GM18519 (cell line): ENCODE data around the gene FOXN3.
A peak's percentile ranks its signal among the peaks of the same experiment; 100 is the strongest.

Source experiments
- ATAC-seq: cut with Tn5 transposase; IDR thresholded peaks from one replicate; pipeline ENCODE4 v1.9.1; 2021; ENCODE audit warnings: mild to moderate bottlenecking, moderate library complexity; ENCODE audit not compliant: unreplicated experiment, low FRiP score

Gene FOXN3

DNA sequence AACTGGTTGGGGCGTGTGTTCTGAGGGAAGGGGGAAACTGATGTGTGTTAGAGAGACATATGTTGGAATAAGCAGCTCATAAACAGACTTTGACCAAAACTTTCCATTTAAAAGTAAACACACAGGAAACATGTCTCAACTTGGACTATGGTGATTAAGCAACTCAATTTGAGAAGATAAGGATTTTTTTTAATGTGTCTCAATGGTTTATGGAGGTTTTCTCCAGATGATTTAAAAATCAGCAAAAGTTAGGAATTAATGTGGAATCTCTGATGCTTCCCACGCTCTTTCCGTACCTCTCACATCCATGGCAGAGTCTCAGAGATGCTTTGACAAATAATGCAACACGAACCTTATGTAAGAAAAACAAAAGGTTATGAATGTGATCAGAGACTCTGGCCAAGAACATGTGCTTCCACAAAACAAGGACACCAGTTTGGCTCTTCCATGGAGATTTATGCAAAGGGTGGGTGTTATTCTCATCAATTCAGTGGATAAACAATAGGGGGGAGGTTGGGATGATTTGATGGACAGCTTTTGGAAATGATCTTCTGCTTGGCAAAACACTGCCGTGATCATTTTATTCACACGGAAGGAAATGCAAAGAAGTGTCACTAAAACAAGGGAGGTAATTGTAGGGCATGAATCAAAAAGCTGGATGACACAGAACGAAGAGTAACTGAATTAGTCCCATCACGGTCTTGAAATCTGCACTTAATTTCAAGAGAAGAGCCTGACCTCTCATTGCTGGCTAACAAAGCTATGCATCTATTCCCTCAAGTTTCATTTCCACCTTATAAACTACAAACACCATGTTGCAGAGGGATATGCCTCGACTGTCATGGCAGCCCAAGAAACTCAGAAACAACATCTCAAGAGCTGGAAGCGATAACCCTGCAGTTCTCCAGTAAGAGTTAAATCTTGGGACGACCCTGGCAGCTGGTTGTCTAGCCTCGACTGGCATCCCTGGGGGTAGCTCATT lies 76.5 kb downstream of the FOXN3 start:
- ATAC-seq: no peak

DNA sequence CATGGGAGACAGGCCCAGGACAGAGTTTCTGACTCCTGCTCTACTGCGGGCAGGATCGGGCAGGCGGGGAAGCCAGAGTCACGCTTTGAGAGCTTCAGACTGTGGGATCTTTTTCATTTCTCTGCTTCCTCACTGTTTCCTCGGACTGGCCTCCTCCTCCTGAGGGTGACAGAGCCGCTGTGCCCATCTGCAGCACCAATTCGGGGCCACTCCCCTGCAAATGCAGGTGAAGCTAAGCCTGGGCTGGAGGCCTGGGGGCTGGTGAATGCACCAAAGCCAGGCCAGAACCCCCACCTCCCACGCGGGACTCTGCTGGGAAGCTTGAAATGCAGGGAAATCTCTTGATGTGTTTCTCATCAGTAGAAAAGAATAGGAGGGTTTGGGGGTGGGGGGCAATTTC lies 77.5 kb downstream of the FOXN3 start:
- ATAC-seq: no peak

DNA sequence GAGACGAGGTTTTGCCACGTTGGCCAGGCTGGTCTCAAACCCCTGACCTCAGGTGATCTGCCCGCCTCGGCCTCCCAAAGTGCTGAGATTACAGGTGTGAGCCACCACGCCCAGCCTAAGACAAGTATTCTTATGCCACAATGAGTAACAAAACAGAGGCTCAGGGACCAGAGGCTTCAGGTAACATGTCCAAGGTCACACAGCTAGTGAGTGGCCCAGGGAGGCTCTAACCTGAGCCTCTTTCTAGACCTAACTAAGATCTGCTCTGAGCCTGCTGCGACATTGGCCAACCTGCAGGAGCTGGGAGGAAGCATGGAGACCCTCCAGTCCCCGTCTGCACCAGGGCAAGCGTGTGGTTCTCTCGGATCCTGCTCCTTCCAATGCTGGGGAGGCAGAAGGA lies 77.9 kb downstream of the FOXN3 start:
- ATAC-seq: no peak

DNA sequence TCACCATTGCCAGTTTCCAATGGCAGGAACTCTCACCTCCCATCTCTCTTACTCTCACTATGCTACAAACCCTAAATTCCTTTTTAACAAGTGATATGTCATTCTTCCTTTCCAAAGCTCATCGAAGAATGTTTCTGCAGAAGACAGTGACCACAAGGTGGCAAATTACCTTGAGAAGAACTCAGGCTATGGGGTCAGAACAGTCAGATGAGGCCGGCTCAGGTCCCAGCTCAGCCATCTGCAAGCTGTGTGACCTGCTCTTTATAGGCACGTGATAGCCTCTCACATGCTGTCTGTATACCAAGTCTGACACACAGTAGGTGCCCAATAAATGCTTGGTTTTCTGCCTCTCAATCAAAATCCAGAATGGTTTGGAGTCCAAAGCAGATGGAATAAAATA lies 80.7 kb downstream of the FOXN3 start:
- no peak for ATAC-seq

DNA sequence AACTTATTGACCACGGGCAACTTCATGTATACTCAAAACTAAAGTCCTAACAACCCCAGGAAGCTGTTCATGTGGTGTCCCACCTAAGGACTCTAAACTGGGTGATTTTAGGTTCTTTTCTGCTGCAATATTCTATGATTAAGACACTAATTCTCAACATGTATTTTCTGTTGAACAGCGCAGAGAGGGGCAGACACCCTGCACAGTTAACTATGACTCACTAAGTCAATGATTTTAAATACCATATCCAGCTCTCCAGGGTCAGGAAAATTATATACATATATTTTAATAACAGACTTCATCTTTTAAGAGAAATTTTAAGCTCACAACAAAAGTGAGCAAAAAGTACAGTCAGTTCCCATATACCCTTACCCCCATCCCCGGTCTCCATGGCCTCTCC lies 85.0 kb downstream of the FOXN3 start:
- peak; percentile 11 for ATAC-seq

DNA sequence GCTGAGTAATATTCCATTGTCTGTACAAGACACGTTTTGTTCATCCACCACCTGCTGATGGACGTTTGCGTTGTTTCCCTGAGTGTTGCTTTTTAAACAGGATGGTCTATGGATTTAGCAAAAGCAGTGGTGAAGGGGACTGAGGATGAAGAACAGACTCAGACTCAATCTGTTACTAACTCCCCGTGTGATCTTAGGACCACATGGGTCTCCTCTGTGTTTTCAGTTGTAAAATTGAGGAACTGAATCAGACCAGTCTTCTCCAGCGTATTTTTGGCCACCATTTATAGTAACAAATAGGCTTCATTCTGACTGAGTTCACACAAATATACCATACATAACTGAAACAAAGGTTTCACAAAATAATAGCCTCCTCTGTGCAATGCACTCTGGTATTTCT lies 85.6 kb downstream of the FOXN3 start:
- ATAC-seq: peak; percentile 83

DNA sequence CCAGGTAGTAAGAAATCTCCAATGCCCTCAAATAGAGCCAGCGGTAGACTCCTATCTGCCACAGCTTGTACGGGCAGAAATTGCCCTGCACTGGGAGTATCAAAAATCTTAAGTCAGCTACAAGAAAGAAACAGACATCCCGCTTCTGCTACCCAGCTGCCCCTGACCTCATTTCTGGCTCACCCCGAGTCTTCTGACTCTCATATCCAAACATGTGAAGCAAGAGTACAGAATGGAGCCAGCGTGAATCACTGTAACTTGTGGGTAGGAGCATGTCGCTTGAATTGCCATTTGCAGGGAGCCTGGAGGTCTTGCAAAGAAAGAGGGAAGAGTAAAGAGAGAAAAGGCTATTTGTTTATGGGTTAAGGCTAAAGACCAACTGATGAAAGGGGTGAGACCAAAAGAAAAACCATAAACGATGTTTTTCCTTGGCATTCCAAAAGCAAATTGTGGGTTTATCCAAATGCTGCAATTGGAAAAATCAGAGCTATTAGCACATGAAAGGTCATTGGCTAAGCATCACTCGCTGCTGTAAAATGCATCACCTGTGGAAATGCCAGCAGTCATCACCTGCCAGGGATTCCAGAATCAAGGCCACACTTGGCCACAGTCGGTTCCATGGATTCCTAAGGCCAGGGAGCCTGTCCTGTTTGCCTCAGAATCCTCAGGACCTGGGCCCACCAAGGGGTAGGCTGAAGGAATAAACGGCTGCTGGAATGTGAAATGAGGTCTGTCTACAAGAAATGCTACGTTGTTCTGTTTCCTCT lies 86.6 kb downstream of the FOXN3 start:
- ATAC-seq: no peak

DNA sequence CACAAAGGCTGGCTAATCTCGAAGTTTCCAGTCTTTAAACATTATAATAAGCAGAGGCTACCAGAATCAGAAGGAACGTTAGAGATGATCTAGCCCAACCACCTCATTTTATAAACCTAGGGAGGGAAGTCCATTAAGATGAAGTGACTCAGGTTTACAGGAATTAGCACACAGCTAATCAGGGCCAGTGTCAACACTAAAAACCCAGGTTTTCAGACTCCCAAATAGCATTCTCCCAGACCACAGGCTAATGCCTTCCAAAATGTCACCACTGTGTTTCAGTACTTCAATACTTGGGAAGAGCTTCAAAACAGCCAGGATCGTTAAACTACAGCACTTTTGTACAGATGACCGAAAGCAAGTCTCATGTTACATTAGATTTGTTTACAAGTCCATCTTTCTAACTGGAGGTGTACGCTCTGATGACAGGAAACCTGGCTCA lies 89.2 kb downstream of the FOXN3 start:
- ATAC-seq: no peak

DNA sequence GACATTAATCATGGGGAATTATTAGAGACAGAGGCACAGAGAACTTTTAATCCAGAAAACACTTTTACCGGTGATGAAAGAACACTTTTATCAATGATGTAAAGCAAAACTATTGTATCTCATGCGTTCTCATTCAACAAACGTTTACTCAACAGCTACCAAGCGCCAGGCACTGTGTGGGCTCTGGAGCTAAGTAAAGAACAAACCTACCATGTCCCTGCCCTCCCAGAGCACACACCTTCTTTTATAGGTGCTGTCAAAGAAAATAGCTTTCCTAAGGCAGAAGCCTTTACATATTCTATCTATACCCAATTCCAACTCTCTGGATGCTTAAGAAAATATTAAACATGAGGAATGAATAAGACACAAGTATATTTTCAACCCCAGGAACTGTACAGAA lies 91.1 kb downstream of the FOXN3 start:
- ATAC-seq: no peak

DNA sequence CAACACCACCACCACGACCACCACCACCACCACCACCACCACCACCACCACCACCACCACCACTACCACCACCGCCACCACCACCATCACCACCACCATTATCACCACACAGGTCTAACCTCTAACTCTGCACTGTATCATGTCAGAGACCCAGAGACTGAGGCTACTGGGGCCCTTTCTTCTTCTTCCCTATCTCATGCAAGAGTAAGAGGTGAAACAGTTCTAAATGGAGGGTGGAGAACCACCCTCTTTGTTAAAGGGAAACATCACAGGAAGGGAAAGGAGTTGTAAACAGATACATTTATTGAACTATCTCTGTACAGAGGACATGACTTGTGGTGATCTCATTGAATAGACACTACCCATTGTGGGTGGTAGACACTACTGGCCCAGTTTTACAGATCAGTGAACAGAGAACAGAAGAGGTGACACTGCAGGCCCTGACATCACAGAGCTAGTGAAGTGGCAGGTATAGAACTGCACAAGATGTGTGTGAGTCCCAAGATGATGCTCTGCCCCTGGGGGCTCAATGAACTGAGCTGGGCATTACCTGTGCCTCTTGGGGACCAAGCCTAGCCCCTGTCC lies 91.6 kb downstream of the FOXN3 start:
- no peak for ATAC-seq

DNA sequence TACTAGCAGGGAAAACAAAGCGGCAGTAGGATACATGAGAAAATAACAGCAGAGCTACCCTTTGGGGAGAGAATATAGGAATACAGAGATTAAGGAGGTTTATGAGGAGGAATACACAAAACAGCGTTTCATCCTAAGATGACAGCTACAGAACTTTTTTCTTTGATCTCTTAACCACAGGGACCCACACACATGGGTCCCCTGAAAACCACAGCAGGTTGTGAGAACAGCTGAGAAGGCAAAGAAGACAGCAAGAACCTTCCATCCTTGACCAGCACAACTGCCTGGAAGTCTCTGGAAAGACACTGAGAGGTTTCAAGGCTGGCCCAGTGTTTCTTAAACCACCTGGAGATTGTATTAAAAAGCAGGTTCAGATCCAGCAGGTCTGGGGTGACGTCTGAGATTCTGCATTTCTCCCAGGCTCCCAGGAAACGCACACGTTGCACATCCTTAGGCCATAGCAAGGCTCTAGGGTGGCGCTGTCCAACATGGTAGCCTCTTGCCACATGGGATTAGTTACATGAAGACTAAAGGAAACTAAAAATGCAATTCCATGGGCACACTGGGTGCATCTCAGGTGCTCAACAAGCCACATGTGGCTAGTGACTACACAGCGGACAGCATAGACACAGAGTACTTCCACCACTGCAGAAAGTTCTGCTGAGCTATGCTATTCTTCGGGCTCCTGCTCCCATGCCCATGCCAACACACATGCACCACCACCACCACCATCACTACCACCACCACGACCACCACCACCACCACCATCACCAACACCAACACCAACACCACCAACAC lies 92.3 kb downstream of the FOXN3 start:
- ATAC-seq: peak; percentile 46

DNA sequence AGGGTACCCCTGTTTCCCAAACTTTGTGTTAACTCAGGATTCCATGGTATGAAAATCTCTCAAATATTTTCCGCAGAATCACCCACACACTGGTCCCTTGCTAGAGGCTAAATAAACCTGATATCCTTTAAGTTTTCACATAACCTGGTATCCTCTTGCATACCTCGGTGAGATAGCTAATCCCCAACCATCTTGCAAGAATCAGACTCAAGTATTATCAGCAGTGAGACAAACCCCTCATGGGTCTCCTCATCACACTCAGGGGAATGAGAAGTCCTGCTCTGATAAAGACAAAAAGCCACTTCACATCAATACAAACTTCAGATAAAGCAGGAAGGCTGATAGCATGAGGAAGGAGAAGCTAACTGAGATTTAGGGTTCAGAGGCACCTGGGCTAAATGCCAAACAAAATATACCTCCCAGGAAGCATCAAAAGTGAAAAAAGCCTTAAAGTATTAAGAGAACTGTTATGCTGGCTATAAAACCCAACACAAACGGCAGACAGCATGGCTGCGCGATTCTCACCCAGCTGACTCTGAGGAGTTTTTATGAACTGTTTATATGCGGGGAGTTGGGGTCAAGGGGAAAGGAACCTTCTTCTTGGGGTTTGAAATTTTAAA lies 96.5 kb downstream of the FOXN3 start:
- no peak for ATAC-seq

DNA sequence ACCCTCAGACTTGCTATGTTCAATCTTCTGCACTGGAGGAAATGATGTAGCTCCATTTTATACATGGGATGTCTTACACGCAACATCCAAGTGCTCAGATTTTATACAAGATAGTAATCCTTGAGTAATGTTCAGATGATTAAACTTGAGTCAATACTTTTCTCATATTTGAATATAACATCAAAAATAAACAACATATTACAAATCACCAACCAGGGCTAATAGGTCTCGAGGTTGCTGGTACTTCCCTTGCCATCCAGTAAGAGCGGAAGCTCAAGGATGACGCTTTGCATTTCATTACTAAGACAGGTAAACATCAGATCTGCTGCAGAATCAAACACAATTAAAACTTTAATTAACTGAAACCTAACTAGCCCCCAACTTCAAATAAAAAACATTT lies 97.3 kb downstream of the FOXN3 start:
- no peak for ATAC-seq

DNA sequence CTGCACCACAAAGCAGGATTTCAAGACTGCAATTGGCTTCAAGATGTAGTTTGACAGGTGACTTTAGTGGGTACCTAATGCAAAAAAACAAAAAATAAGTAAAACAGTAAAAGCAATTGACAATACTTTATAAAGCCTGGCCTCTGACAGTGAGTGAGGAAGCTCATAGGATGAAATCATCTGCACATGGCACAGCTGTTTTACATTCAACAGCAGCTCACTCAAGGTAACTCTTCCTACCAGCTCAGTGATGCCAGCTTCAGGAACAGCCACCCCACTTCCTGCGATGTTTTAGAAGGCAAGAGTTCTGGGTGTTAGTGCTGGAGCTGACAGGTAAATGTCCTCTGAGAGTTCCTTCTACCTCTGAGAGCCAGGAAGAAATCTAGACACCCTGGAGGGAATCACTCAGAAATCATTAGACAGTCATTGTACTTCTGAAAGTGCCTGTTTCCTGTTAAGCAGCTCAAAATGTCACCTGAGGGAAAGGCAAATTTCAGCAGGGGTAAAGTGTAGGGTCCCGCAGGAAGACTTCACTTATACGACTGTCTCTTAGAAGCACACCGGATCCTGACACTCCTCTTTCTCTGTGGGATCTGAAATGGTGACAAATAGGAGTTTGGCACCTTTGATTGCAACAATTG lies 99.9 kb downstream of the FOXN3 start:
- peak; percentile 70 for ATAC-seq

DNA sequence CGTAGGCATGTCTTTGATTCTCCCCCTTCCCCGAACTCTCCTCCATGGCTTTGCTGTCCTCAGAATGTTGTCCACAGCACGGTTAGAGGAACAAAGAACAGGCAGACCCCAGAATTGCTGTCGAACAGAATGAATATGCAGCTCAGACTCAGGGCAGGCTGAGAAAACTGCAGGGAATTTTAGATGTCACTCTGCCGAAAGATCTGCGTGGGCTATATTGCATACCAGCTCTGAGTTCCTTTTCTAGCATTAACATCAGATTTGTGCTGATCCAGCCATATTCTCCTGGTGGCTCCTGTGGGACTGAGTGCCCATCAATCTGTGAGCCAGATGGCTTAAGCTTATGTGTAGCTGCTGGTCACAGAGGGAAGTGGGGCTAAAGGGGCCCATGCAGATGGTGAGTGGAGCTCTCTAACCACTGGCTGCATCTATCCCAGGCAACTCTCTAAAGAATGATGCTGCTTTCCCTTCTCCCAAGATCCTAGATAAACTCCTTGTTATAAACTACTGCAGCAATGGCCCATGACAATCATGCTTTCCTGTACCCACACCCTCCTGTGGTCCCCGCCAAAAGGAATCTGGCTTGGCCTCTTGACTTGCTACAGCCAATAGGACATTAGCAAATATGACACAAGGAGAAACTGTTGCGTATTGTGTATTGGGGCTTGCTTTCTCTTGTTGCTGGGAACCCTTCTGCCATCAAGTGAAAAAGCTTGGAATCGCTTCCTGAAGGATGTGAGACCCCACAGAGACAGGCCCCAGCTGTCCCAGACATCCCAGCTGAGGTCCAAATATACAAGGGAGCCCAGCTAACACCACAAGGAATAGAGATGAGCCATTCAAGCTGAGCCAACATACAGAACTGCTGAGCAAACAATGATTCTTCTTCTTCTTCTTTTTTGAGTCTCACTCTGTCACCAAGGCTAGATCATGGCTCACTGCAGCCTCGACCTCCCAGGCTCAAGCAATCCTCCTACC lies 101.3 kb downstream of the FOXN3 start:
- no peak for ATAC-seq

DNA sequence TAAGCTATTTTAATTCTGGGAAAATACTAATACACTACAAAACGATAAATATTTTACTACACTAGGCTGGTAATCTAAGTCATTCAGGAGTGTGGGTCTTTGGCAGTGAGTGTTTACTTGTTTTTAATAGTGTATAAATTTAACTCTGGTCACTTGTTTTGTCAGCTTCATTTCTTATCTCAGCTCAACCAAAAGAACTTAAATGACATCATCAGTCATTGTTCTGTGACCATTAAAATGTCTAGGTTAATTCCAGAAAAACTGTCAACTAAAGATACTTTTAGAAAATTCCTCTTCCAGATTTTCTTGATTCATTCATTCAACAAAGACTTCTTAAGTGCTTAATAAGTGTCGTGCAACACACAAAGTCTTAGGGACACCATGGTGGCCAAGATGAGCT lies 102.8 kb downstream of the FOXN3 start:
- ATAC-seq: no peak

DNA sequence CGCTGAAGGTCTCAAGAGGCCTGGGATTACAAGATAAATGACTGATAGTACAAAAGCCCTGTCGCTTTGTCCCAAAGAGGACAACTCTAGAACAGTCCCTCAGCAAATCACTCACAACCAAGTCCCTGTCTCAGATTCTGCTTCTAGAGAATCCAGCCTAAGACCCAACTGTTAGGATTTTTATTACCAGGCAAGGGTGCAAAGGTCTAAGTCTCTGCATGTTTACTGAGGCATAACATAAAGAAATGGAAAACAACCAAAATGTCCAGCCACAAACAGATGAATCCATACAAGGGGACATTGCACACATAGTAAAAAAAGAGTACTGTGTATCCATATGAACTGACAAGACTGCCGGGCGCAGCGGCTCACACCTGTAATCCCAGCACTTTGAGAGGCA lies 104.1 kb downstream of the FOXN3 start:
- ATAC-seq: no peak

DNA sequence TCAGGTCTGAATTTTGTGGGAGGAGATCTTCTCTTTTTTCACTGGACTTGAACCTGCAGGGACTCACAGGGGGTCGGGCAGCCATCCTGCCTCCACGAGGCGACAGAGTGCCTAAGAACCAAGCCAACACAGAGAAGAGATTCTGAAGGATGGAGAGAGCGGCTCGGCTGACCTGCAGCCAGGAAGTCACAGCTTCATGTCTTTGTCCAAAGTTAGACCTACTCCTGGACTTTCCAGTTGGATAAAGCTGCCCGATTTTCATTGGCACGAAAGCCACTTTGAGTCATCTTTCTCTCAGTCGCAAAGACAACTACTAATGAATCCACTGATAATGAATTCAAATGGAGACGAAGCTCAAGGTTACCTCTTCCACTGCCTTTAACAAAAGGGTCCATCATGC lies 106.8 kb downstream of the FOXN3 start:
- no peak for ATAC-seq
